WI38 (cell line): ENCODE data around the gene FAAH.

Experiments used
- H3K4me3 ChIP-seq: 2 replicates; pipeline ENCODE4 v1.5.1; 2011; ENCODE audit warnings: low read depth, mild to moderate bottlenecking, control low read depth, low read length
- CTCF ChIP-seq: IDR thresholded peaks from 2 replicates; pipeline ENCODE4 v1.5.1; 2012; ENCODE audit warnings: low read depth, mild to moderate bottlenecking, control low read depth, low read length

Gene FAAH

GRCh38 chr1:46436844-46437243, 42.7 kb downstream of the FAAH start:
- no peak overlapping the region for H3K4me3 ChIP-seq
- no peak for TF ChIP-seq CTCF

- no peak for TF ChIP-seq CTCF
- no peak overlapping the region for H3K4me3 ChIP-seq
Measured at GRCh38 chr1:46437723-46438122, 43.6 kb downstream of the FAAH start.

GRCh38 chr1:46438346-46438745, 44.2 kb downstream of the FAAH start:
- no peak overlapping the region for H3K4me3 ChIP-seq
- no peak for TF ChIP-seq CTCF

- no peak overlapping the region for H3K4me3 ChIP-seq
- no peak for TF ChIP-seq CTCF
Measured at GRCh38 chr1:46440478-46440877, 46.4 kb downstream of the FAAH start.

GRCh38 chr1:46442317-46443161, 48.4 kb downstream of the FAAH start:
- peak; percentile 76 for TF ChIP-seq CTCF
- peak overlapping the region; percentile 41 for H3K4me3 ChIP-seq

- TF ChIP-seq CTCF = no peak
- H3K4me3 ChIP-seq = no peak overlapping the region
Measured at GRCh38 chr1:46444466-46444865, 50.3 kb downstream of the FAAH start.

GRCh38 chr1:46445773-46446256, 51.7 kb downstream of the FAAH start:
- no peak overlapping the region for H3K4me3 ChIP-seq
- TF ChIP-seq CTCF = no peak
